SKM-1 (cell line): ENCODE measurements around the gene DNAH10.

ENCODE experiments used
- DNase-seq: peaks from one replicate; lab custom pipeline; 2025; ENCODE audit not compliant: unreplicated experiment; lab: John Stamatoyannopoulos, UW

The DNAH10 gene

GRCh38 chr12:123877968-123878367 lies 115.9 kb downstream of the DNAH10 start:
- DNase-seq: no peak

DNA sequence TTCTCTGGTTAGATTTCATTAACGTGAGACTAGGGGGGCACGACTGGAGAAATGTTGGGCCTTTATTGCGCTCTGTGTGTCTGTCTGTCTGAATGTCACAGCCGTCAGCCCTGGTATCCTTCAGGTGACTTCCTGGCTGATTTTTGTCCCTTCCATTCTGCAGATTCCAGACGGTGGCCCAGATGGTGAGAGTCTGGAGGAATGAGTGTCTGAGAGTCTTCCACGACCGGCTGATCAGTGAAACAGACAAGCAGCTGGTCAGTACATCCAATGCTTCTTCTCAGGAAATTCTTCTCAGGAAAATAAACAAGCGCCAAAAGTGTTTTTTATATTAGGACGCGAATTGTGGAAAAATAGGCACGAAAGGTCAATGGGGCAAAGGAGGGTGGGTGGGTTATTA lies 117.0 kb downstream of the DNAH10 start:
- DNase-seq: no peak

DNA sequence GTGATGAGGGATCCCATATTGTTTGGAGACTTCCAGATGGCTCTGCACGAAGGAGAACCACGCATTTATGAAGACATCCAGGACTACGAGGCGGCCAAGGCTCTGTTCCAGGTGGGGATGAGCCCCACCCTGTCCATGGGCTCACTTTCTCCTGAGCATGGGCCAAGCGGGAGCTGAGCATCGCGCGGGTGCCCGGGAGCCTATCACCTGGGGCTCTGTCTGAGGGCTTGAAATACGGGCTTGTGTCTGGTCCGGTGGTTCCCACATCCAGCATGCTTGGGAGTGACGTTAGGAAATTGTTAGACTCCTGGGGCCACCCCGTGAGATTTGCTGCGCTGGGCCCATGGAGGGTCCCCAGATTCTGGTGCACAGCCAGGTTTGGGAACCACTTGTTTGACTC lies 117.6 kb downstream of the DNAH10 start:
- no peak for DNase-seq

DNA sequence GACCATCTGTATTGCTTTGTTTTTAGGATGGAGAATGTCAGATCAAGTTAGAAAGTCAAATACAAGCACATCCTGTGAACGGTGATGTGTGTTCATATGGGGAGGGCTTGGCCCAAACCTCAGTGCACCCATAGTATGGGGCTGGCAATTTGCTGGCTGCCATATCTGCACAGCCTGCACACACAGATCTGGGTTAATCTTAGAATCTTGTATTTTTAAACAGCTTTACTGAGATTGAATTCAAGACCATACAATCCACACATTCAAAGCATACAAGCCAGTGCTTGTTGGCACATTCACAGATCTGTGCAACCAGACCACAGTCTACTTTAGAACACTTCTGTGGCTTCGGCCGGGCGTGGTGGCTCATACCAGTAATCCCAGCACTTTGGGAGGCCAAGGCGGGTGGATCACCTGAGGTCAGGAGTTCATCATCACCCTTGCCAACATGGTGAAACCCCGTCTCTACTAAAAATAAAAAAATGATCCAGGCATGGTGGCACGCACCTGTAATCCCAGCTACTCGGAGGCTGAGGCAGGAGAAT lies 120.1 kb downstream of the DNAH10 start:
- DNase-seq: no peak

DNA sequence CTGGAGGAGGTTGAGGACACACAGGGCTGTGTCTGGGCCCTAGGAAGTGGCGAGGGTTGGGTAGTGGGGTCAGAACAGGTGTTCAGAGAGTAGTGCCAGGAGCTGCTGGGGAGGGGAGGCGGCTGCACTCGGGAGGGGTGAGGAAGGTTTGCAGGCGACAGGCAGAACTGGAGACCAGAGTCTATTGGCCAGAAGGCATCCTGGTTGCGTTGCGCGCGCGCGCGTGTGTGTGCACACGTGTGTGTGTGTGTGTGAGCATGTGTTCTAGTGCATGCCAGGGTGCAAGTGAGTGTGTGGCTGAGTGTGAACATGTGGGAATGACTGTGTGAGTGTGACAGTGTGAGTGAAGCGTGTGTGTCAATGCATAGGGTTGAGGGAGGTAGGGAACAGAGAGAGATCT lies 124.2 kb downstream of the DNAH10 start:
- no peak for DNase-seq

- no peak for DNase-seq
These were observed 125.0 kb downstream of the DNAH10 start for GRCh38 chr12:123886931-123887582.

GRCh38 chr12:123888989-123889388 lies 126.9 kb downstream of the DNAH10 start:
- no peak for DNase-seq

- no peak for DNase-seq
These were observed 127.9 kb downstream of the DNAH10 start for GRCh38 chr12:123889848-123890535.

GRCh38 chr12:123890536-123890902 lies 128.4 kb downstream of the DNAH10 start:
- no peak for DNase-seq

GRCh38 chr12:123891011-123891410 lies 128.9 kb downstream of the DNAH10 start:
- no peak for DNase-seq

DNA sequence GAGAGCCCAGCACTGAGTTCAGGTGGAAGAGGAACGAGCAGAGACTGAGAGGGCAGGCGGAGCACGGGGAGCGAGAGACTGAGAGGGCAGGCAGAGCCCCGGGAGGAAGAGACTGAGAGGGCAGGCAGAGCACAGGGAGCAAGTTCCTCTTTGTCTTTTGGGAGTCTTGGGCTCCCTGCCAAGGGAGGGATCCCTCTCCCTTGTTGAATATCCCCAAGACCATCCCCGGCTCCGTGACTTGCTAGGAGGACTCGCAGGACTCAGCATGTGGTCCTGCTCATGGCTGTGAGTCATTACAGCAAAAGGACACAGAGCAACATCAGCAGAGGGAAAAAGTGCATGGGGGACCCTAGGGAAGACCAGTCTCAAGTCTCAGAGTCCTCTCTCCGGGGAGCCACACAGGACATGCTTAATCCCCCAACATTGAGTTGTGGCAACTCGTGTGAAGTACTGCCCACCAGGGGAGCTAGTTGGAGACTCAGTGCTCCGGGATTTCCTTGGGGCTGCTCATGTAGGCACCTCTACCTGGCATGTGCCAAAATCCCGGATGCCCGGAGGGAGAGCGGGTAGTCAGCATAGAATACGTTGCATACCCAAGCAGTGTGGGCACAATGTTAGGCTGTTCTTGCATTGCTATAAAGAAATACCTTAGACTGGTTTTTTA lies 129.5 kb downstream of the DNAH10 start:
- no peak for DNase-seq

GRCh38 chr12:123892180-123892559 lies 130.1 kb downstream of the DNAH10 start:
- no peak for DNase-seq

- DNase-seq: no peak
These were observed 130.8 kb downstream of the DNAH10 start for GRCh38 chr12:123892853-123893252.

- DNase-seq: no peak
These were observed 131.2 kb downstream of the DNAH10 start for GRCh38 chr12:123893276-123893675.

DNA sequence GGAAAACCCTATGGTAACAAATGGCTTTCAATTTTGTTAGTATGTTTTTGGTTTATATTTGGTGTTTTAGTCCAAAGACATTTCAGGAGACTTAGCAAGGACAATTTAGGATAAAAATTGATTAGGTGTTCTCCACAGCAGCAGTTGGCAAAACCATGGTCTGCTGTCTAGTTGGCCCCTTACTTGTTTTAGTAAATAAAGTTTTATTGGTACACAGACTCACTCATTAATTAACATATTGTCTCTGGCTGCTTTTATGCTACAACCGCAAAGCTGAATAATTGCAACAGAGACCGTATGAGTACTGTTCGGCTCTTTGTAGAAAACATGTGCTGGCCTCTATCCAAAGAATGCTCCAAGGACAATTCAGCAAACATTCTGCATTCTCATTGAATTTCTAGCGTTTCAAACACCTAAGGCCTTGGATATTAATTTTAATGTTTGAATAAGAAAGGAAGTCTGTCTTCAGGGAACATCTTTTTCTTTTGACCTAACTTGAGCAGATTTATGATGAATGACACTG lies 132.8 kb downstream of the DNAH10 start:
- no peak for DNase-seq

DNA sequence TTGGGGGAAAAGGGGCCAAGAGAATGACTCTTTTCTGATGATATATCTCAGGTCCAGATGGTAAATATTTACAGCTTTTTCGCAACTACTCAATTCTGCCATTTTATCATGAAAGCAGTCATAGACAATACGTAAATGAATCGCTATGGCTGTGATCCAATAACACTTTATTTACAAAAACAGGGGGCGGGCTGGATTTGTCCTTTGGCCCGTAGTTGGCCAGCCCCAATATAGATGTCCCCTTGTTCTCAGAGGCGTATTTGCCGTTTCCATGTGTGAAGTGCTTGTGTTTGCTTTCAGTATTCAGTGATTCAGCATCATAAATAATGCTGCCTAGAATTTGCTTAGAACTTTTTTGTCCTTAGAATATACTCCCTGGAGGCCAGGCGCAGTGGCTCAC lies 133.3 kb downstream of the DNAH10 start:
- no peak for DNase-seq

- DNase-seq: no peak
These were observed 134.7 kb downstream of the DNAH10 start for GRCh38 chr12:123896767-123897166.

DNA sequence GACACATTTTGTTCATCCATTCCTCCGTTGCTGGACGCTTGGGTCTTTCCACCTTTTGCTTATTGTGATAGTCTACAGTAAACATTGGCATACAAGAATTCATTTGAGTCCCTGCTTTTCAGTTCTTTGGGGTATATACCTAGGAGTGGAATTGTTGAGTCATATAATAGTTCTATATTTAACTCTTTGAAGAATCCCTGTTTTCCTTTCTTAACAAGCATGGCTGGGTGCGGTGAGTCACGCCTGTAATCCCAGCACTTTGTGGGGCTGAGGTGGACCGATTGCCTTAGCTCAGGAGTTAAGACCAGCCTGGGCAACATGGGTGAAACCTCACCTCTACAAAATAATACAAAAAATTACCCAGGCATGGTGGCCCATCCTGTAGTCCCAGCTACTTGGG lies 135.1 kb downstream of the DNAH10 start:
- DNase-seq: no peak

DNA sequence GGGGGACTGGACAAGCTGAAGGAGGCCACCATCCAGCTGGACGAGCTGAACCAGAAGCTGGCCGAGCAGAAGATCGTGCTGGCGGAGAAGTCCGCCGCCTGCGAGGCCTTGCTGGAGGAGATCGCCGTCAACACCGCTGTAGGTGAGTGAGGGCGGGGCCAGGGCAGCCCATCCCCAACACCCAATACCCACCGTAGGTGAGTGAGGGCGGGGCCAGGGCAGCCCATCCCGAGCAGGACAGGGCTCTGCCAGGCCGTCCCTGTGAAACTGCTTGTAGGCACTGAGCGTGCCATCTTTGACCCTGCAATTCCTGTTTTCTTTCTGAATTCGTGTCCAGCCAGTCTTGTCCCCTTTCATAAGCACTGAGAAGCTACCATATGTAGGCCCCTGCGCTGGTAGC lies 136.6 kb downstream of the DNAH10 start:
- no peak for DNase-seq

GRCh38 chr12:123899368-123899767 lies 137.3 kb downstream of the DNAH10 start:
- no peak for DNase-seq

GRCh38 chr12:123900871-123901376 lies 138.8 kb downstream of the DNAH10 start:
- no peak for DNase-seq

DNA sequence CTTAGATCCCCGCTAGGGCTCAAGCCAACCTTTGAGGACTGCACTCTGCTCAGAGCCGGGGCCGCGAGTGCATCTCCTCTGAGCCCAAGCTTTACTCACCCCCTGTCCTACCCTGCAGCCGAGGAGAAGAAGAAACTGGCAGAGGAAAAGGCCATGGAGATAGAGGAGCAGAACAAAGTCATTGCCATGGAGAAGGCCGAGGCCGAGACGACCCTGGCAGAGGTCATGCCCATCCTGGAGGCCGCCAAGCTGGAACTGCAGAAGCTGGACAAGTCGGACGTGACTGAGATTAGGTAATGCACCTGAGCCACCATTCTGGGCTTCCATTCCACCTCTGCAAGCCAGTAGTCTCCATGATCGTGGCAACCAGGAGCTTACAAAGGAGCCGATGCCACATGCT lies 140.7 kb downstream of the DNAH10 start:
- no peak for DNase-seq
